Body of pancreas (tissue), 4 donors: Measurements from ENCODE around the gene OLA1. TPM values are rescaled to one million over a fixed set of nuclear protein-coding genes. Genes with fewer than 3 reads are reported as not detected.

Experiments used
- ATAC-seq: fragments of 150-250 bp; one replicate; pipeline ENCODE4 v1.9.1; 2016
- DNase-seq, 4 donors: peaks; one replicate each; pipeline ENCODE4 v3.0.0-alpha.2; 2019
- H3K27ac ChIP-seq, 4 donors: fragments of 200-600 bp; sonication (generic); 1 replicate in 3 of 4; 2 replicates in 1 of 4; pipeline versions ENCODE4 v1.5.1 to v1.6.1; 2016 to 2019; ENCODE audit warnings: mild to moderate bottlenecking in 1 of 4, mixed read lengths in 1 of 4, moderate library complexity in 1 of 4
- H3K27me3 ChIP-seq, 2 donors: fragments of 200-600 bp; sonication (generic); one replicate each; pipeline ENCODE4 v1.6.0; 2016; ENCODE audit warnings: mild to moderate bottlenecking in 1 of 2
- H3K36me3 ChIP-seq, 2 donors: fragments of 200-600 bp; sonication (generic); replicated peaks in 1 of 2; 2 replicates each; pipeline ENCODE4 v1.5.1; 2016; ENCODE audit warnings: low read depth in 2 of 2; ENCODE audit not compliant: insufficient read depth in 1 of 2
- H3K4me1 ChIP-seq: fragments of 200-600 bp; sonication (generic); one replicate; pipeline ENCODE4 v1.6.0; 2016
- H3K4me3 ChIP-seq, 2 donors: fragments of 200-600 bp; sonication (generic); 1 replicate in 1 of 2; 2 replicates in 1 of 2; pipeline ENCODE4 v1.5.1; 2016 to 2019
- H3K9me3 ChIP-seq, 3 donors: fragments of 200-600 bp; sonication (generic); 1 replicate in 2 of 3; 2 replicates in 1 of 3; pipeline ENCODE4 v1.5.1; 2016
- CTCF ChIP-seq, 7 experiments: fragments of 450-650 bp in 4 of 7; fragments of 200-600 bp in 3 of 7; sonication (generic) in 3 of 7; IDR thresholded peaks; one replicate each; pipeline ENCODE4 v1.5.1; 2016 to 2019; ENCODE audit warnings: antibody characterized with exemption in 7 of 7
- POLR2A ChIP-seq, 3 donors: fragments of 450-650 bp; IDR thresholded peaks; one replicate each; pipeline ENCODE4 v1.6.1; 2016; ENCODE audit warnings: antibody characterized with exemption in 3 of 3, mild to moderate bottlenecking in 2 of 3
- WGBS, 2 donors: methylation state at CpG; one replicate each; pipeline ENCODE4 v1.1.5; 2017; 5-methylcytosine and 5-hydroxymethylcytosine counted together
- intact Hi-C: fragments of 100-400 bp; cut with DNase I; formaldehyde crosslinking; loops from one replicate; pipeline ENCODE4 v1.15.1; 2023
- total RNA-seq, 2 donors: library from RNA; depleted of rRNA; stranded (reverse); fragments of >200 nt; gene quantifications; one replicate each; pipeline ENCODE4 v1.1.0, GENCODE V29; 2016

Gene OLA1
- total RNA-seq, 2 donors from 2014 or later = 17.8 to 43.3 TPM

GRCh38 chr2:174054926-174055325 lies 193.4 kb downstream of the OLA1 start:
- Histone ChIP-seq H3K27me3 (no peaks in the 10 kb centered on the region), H3K4me3 (no peak overlapping the region), H3K27ac (no peak overlapping the region), H3K9me3 (no peaks in the 10 kb centered on the region), H3K36me3 (no peaks in the 10 kb centered on the region), H3K4me1 (no peaks in the 10 kb centered on the region)
- no peak for TF ChIP-seq POLR2A (IDR thresholded peaks at IDR 0.05)
- TF ChIP-seq CTCF (IDR thresholded peaks at IDR 0.05) = no peak
- 87 to 94% methylated on average over 8 of the region's 8 CpGs for WGBS, 2 donors
- no peak for ATAC-seq
- intact Hi-C loops = no loop called here
- DNase-seq = no peak

GRCh38 chr2:174053355-174054151 lies 194.8 kb downstream of the OLA1 start:
- WGBS, 2 donors = 66 to 77% methylated on average over 10 of the region's 10 CpGs
- DNase-seq (no peak), ATAC-seq (no peak)
- Histone ChIP-seq H3K4me1 (no peaks in the 10 kb centered on the region), H3K27ac (no peak overlapping the region), H3K9me3 (no peaks in the 10 kb centered on the region), H3K36me3 (no peaks in the 10 kb centered on the region), H3K27me3 (no peaks in the 10 kb centered on the region), H3K4me3 (no peak overlapping the region)
- TF ChIP-seq POLR2A (IDR thresholded peaks at IDR 0.05) = no peak
- TF ChIP-seq CTCF (IDR thresholded peaks at IDR 0.05) = no peak
- intact Hi-C loops = no loop called here

GRCh38 chr2:174052584-174052976 lies 195.8 kb downstream of the OLA1 start:
- H3K4me1 ChIP-seq = no peaks in the 10 kb centered on the region
- H3K36me3 ChIP-seq = no peaks in the 10 kb centered on the region
- H3K27ac ChIP-seq = no peak overlapping the region
- no peak overlapping the region for H3K4me3 ChIP-seq
- intact Hi-C loops = no loop called here
- no peaks in the 10 kb centered on the region for H3K27me3 ChIP-seq
- no peak for ATAC-seq
- WGBS, 2 donors = 76% methylated on average over 3 of the region's 3 CpGs
- no peaks in the 10 kb centered on the region for H3K9me3 ChIP-seq
- TF ChIP-seq CTCF (IDR thresholded peaks at IDR 0.05) (no peak), POLR2A (IDR thresholded peaks at IDR 0.05) (no peak)
- no peak for DNase-seq

GRCh38 chr2:174051741-174052583 lies 196.4 kb downstream of the OLA1 start:
- intact Hi-C loops = no loop called here
- no peaks in the 10 kb centered on the region for H3K9me3 ChIP-seq
- TF ChIP-seq POLR2A (IDR thresholded peaks at IDR 0.05) (no peak), CTCF (IDR thresholded peaks at IDR 0.05) (no peak)
- ATAC-seq = peak; percentile 83
- H3K4me1 ChIP-seq = no peaks in the 10 kb centered on the region
- DNase-seq = peak; percentile 33 to 42 (median 34)
- H3K4me3 ChIP-seq = no peak overlapping the region
- H3K27ac ChIP-seq = no peak overlapping the region
- no peaks in the 10 kb centered on the region for H3K27me3 ChIP-seq
- 70 to 74% methylated on average over 13 of the region's 13 CpGs for WGBS, 2 donors
- H3K36me3 ChIP-seq = no peaks in the 10 kb centered on the region
